GM19193 (cell line): ENCODE measurements around the gene SAYSD1.

Source experiments
- POLR2A ChIP-seq: IDR thresholded peaks from 4 replicates; pipeline ENCODE4 v1.6.1; 2011; ENCODE audit not compliant: insufficient read depth, insufficient read length; ENCODE audit errors: extremely low read depth

The SAYSD1 gene

DNA sequence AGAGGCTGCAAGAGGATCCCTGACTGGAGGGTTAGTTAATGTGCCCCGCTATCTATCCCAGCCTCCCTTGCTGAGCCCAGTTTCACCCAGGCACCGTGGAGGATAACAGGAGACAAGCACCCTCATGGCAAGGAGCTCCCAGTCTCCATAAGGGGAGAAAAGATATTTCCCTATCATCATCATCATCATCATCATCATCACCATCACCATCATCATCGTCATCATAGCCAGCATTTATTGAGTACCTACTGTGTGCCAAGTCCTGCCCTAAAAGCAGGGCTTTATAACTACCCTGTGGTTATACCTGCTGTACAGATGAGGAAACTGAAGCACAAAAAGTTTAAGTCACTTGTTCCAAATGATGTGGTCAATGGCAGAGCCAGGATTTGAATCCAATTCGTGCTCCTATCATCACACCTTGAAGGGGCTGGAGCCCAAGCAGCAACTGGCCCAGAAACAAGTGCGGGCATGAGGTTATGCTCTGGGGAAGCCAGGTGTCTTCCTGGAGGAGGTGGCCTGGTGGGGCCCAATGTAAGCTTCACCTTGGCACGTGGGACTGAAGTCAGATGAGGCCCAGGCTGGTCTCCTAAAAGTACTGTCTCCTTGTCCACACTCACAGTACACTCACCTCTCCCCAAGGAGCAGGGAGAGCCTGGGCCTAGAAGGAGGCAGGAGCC, 56.4 kb downstream of the SAYSD1 start:
- TF ChIP-seq POLR2A = no peak

DNA sequence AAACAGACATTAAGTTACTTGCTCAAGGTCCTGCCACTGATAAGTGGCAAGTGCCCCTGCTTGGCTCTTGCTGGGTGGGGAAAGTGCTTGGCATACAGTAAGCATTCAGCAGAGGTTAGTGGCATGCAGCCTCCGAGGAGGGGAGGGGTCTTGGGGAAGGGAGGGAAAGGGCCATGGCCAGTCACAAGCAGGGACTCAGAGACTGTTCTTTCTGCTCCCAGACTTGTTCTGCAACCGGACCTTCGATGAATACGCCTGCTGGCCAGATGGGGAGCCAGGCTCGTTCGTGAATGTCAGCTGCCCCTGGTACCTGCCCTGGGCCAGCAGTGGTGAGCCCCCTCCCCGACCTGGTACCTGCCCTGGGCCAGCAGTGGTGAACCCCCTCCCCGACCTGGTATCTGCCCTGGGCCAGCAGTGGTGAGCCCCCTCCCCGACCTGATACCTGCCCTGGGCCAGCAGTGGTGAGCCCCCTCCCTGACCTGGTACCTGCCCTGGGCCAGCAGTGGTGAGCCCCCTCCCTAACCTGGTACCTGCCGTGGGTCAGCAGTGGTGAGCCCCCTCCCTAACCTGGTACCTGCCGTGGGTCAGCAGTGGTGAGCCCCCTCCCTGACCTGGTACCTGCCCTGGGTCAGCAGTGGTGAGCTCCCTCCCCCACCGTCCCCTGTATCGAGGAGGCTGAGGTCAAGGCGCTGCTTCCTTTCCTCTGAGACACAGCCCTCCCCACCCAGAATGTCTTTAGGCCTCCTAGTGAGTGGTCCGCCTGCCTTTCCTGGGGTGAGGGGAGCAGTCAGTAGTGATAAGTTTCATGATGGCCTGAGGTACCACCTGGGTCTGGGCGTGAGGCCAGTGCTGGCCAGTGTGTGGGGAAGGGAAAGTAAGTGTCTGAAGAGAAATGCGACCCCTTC, 57.5 kb downstream of the SAYSD1 start:
- TF ChIP-seq POLR2A = no peak

DNA sequence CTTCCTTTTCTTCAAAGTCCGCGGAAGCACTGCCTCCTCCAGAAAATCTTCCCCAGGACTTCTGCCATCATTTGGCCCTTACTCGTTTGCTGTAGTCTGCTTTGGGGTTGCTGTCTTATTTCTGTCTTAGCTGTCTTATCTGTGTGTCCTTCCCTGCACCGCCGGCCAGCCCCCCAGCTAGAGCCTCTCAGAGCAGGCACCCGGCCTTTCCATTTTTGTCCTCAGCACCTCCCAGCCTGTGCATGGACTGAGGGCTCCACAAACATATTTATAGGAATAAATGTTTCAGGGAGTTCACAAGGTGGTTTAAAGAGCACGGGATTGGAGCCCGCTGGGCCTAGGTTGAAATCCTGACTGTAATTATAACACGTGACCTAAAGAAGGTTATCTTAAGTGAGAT, 58.3 kb downstream of the SAYSD1 start:
- no peak for TF ChIP-seq POLR2A

DNA sequence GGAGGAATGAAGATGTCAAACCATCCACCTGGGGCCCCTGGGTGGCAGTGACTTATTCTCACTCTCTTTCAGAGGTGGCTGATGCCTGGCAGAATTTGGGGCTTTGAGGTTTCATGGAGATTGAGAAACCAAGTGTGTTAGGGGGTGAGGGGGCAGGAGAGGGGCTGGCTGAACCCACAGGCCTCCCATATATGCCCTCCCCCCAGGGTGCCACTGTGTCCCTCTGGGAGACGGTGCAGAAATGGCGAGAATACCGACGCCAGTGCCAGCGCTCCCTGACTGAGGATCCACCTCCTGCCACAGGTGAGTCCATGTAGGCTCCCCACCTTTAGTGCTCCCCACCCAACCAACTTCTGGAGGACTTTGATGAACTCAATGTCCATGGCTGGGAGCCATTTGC, 58.8 kb downstream of the SAYSD1 start:
- TF ChIP-seq POLR2A = no peak

DNA sequence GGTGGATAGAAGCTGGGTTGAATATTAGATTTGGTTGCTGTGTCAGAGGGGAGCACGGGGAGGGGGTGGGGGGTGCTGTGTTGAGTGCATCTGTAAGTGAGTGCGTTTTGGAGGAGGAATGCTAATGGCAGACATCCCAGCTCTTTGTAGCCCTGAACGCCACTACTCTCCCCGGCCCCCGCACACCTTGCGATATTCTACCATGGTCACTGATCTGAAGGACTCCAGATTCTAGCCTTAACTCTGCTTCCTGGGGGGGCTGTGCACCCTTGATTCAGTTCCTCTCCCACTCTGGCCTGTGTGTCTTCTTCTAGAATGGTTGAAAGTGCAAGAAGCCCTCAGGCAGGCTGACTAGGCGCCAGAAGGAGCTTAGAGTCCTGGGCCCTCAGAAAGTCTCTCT, 59.3 kb downstream of the SAYSD1 start:
- TF ChIP-seq POLR2A = no peak

DNA sequence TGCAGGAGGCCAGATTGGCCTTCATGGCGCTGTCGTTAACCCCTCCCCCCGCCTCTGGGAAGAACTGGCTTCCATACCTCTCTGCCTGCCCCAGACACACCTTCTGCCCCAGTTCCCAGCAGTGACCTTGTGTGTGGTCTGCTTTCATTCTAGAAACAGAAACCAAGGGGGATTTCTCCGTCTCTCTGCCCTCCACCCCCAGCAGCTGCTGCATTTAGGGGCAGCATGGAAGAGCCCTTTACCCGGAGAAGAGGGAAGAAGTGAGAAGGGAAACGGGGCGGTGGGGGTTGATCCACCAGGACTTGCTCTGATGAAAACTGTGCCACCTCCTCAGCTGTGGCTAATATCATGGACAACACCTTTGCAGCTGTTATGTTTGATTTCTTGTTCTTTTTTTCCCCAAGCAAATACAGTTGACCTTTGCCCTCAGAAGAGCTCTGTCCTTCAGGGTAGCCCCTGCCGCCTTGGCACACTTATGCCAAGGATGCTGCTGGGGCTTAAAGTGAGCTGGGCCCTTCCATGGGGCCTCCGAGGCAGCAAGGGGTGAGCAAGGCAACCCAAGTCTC, 60.3 kb downstream of the SAYSD1 start:
- TF ChIP-seq POLR2A = no peak
